ENCODE results near the gene CFAP410.

CFAP410 gene

DNA sequence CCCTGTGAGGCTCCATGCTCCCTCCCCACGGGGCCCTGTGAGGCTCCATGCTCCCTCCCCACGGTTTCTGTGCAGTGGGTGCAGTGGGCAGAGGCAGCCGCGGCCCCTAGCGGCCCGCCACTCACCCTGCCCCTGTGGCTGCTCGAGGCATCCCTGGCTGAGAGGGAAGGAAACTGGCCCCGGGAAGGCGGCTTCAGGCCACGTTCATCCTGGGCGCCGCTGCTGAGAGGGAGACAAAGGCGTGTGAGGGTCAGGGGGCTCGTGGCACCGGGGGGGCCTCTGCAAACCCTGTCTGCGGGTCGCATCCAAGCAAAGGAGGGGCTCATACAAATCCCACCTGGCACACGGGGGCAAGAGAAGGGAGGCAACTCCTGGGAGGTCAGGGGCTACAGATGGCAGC is 8.5 kb downstream of the CFAP410 start:
- no peak for DNase-seq (ENCODE audit: low read depth in 2 of 2)

- no peak for DNase-seq (ENCODE audit: low read depth in 2 of 2)
Measured at GRCh38 chr21:44329971-44330681, 9.1 kb downstream of the CFAP410 start.

DNA sequence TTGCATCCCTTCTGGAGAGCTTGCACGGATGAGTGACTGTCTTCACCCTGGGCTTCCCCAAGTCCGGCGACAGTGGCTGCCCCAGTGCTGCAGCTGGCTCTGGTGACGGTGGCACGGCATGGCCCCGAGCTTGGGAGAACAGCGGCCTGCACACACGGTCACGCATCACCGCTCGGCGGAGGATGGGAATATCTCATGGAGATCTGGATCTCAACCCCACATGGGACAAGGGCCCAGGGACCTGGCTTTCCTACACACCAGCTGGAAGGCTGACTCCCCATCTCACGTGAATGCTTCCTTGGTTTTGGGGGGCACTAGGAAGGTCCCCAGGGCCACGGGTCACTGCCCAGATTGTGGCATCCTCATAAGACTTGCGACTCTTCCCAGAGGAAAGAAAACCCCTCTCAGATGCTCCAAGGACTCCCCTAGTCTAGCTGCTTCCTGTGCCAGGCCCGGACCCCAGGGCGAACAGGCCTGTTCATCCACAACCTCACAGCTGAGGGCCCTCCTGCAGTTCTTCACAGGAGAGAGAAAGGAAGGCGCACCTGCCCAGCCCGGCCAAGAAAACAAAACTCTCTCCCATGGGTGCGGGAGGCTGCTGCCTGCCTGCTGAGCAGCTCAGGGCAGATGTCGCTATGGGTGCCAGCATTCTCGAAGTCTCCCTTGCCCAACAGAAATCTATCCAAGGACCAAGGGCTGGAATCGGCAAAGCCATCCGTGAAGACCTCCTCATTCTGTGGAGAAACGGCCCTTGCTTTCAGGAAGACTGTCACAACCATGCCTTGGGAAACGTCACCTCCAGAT is 9.9 kb downstream of the CFAP410 start:
- no peak for DNase-seq (ENCODE audit: low read depth in 2 of 2)

- no peak for DNase-seq (ENCODE audit: low read depth in 2 of 2)
Measured at GRCh38 chr21:44328242-44328895, 10.8 kb downstream of the CFAP410 start.

GRCh38 chr21:44327603-44327974 is 11.6 kb downstream of the CFAP410 start:
- DNase-seq (ENCODE audit: low read depth in 2 of 2) = no peak

DNA sequence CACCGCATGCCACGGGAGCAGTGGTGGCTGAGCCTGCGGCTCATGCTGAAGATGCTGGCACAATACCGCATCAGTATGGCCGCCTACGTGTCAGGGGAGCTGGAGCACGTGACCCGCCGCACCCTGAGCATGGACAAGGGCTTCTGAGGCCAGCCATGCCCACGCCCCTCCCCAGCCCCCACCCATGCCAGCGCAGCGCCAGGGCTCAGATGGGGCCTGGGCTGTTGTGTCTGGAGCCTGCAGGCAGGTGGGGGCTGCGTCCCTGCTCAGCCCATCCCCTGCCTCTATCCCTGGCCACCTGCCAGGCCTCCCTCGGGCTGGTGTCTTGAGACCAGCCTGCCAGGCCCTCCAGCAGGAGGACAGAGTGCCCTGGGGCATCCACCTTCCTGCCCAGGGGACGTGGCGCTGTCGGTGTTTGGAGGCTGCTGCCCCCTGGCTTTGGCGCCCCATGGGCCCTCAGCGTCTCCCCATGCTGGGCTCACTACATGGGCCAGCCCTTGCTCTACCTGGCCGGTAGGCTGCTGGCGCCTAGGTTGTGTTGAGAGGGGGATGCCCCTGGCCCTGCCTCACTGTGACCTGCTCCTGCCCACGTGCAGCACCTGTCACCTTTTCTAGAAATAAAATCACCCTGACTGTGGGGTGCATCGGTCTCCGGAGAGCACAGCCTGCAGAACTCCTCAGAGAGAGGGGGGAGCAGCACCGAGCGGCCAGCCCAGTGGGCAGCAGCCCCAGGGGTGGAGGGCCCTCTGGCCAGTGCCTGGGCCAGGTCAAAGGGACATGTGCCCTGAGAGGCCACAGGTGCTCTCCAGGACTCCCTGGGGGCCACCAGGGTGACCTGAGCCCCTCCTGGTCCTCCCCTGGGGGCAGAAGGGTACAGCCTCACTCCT is 12.2 kb downstream of the CFAP410 start:
- DNase-seq (ENCODE audit: low read depth in 2 of 2) = no peak

DNA sequence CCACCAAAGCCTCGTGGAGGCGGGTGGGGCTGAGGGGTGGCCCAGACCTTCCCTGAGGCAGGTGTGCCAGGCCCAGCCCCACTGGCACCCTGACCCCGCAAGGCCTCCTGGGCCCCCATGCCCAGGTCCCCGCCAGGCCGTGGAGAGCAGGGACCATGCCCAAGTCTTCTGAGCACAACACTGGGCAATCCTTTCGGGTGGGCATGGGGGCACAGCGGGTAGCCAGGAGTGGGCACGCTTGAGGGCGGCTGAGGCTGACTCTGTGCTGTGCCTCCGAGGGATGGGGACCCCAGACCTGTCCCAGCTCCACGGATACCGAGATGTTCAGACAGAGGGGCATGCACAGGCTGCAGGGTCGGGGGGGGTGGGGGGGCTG is 12.9 kb downstream of the CFAP410 start:
- DNase-seq (ENCODE audit: low read depth in 2 of 2) = no peak

DNA sequence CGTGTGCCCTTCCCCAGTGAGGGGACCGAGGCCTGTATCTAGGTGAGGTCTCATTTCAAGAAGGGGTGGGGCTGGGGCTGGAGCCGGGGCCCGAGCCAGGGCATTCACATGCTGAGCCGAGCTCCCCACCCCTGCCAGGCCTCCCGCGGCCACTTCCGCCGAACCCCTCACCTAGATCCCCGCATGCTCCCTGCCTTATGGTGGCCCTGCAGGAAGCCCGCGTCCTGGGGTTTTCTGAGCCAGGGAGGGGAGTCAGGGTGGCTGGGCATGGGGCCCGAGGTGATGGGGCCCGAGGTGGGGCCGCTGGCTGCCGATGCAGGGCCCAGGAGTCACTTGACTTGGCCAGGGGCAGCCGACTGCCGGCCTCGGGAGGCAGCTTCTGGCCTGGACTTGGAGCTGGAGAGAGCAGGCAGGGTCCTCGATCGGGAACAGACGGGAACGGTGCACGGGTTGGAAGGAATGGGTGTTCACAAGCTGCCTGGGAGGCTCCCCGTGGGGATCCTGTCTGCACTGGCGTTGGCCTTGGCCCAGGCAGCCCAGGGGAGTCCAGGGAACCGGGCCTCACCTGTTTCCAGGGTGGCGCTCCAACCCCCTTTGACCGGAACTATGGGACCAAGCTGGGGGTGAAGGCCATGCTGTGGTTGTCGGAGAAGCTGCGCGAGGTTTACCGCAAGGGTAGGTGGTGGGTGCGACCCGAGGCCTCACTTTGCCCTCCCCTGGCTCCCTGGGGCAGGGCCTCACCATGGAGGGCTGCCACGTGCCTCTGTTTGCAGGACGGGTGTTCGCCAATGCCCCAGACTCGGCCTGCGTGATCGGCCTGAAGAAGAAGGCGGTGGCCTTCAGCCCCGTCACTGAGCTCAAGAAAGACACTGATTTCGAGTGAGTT is 13.6 kb downstream of the CFAP410 start:
- no peak for DNase-seq (ENCODE audit: low read depth in 2 of 2)

DNA sequence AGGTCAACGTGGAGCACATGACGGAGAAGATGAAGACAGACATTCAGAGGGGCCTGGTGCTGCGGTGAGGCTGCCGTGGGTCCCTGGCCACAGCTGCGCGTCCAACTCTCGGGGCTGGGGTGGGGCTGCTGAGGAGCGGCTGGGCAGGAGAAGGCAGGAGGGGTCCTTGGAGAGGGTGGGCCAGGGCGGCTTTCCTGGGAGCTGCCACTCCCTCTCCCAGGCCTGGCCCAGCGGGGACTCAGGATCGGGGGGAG is 14.4 kb downstream of the CFAP410 start:
- DNase-seq (ENCODE audit: low read depth in 2 of 2) = no peak

- DNase-seq (ENCODE audit: low read depth in 2 of 2) = no peak
Measured at GRCh38 chr21:44324106-44324853, 14.9 kb downstream of the CFAP410 start.

DNA sequence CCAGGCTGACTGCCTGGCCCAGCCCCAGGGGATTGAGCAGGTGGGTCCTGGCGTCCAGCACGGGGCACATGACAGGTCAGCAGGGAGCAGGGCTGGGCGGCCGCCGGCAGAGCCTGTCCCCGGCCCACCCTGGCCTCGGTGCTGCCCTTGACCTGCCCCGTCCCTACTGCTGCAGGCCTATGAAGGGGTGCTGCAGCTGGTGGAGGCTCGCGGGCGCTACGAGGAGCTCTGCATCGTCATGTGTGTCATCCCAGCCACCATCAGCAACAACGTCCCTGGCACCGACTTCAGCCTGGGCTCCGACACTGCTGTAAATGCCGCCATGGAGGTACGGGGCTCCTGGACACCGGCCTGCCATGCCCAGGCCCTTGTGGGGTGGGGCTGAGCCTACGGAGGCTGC is 15.6 kb downstream of the CFAP410 start:
- DNase-seq (ENCODE audit: low read depth in 2 of 2) = no peak

DNA sequence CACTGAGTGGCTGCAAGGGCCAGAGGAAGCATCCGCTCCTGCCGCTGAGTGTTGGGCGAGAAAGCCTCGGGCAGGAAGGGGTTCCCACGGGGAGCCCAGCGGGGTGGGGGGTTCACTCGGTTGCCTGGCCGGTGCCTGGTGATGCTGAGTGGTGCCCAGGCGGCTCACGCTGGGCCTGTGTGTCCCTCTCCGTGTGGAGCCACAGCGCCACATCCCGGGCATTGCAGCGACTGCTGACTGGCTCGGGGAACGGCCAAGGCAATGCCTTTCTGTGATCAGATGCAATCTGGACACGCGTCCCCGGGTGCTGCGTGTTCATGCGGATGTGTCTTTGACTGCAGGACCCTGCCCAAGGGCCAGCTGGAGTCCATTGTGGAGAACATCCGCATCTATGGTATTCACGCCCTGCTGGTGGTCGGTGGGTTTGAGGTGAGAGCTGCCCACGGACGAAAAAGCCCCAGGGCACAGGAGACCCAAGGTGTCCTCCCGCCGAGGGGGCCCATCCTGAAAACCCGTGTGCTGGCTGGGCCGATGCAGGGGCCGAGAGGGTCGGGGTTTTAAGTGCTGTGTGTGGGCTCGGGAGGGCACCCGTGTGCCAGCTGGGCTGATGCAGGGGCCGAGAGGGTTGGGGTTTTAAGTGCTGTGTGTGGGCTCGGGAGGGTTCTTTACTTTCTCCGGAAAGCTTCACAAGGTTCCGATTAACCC is 16.4 kb downstream of the CFAP410 start:
- DNase-seq (ENCODE audit: low read depth in 2 of 2) = no peak

DNA sequence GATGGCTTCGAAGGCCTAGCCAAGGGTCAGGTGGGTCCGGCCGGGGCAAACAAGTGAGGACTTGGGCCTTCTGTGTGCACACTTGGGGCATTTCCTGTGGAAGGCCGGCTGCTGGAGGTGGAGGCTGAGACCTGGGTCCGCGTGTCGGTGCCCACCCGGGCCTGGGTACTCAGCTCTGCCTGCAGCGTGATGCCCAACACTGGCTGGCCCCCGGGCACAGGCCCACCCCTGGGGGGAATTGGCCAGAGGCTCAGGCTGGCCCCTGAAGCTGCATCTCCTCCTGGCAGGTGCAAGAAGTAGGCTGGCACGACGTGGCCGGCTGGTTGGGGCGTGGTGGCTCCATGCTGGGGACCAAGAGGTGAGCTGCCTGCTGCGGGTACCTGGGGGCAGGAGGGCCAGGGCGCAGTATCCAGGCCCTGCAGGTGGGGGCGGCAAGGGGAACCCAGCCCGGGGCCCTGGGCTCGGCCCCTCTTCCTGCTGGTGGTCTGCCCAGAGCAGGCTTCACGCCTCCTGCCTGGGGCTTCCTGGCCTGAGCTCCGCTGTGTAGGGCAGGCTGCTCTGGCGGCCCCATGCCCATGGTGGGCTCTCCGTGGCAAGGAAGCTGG is 17.2 kb downstream of the CFAP410 start:
- no peak for DNase-seq (ENCODE audit: low read depth in 2 of 2)

DNA sequence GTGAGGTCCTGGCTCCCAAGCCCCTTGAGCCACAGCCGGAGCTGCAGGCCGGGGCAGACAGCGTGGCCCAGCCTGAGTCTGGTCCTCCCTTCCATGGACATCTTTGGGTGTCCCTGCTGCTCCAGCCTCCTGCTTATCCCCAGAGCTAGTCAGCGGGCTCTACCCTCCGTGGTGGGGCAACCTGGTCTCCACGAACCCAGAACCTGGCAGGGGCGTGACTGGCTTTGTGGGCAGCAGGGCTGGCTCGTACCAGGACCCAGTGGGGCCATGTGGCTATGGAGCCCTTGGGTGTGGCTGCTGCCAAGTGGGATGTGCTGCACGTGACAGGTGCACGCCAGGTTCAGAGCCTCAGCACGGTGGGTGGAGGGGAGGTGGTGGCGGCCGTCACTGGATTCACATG is 18.3 kb downstream of the CFAP410 start:
- no peak for DNase-seq (ENCODE audit: low read depth in 2 of 2)

GRCh38 chr21:44319407-44320065 is 19.7 kb downstream of the CFAP410 start:
- no peak for DNase-seq (ENCODE audit: low read depth in 2 of 2)

DNA sequence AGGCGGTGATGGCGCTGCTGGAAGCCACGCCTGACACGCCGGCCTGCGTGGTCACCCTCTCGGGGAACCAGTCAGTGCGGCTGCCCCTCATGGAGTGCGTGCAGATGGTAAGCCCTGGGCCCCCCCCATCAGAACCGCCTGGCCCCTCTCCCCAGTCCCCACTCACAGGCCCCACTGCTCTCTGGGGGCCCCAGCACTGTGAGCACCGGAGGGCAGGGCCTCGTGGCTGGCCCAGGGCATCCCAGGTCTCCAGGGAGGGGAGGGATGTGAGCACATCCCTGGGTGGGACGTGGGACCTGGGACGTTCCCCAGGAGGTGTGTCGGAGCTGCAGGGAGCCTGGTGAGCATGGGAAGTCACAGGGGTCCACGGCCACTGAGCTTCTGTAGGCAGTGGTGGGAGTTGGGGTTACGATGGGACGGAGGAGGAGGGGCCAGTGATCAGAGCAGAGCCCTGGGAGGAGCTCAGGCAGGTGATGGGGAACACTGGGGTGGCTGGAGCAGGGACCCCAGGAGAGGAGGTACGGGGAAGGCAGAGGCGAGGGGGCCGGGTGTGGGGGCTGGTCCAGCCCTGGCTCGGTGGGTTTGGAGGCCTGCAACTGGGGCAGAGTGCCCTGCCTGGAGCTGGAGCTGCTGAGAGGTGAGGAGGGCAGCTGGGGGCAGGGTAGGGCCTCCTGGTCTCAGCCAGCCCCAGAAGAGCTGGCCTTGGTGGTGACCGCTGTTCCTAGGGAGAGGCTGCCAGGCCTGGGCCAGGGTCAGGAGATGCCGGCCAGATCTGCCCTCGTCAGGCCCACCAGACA is 20.5 kb downstream of the CFAP410 start:
- DNase-seq (ENCODE audit: low read depth in 2 of 2) = no peak

GRCh38 chr21:44317871-44318270 is 21.3 kb downstream of the CFAP410 start:
- DNase-seq (ENCODE audit: low read depth in 2 of 2) = no peak

DNA sequence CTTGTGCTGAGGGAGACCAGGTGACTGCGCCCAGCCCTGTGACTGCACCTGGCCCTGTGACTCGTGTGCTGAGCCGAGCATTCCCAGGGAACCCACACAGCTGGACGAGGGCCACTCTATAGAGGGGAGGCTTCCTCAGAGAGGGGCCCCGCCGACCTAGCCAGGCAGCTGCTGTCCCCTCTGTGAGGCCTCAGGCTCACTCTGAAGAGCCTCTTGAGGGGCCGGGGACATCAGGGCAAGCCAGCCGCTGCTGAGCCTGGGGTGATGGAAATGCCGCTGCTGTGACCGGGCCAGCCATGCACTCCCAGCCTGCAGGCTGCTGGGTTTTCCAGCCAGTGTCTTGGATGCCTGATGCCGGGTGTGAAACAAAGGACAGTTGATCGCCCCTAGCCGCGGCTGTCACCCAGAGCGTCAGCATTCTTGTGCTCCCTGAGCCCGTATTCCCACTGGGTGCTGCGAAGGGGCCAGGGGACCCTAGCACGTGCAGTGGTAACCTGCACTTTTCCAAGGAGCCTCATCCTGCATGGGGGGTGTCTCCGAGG is 21.9 kb downstream of the CFAP410 start:
- no peak for DNase-seq (ENCODE audit: low read depth in 2 of 2)

All from stimulated activated CD4-positive, alpha-beta T cell treated with anti-CD3 and anti-CD28 coated beads, Interleukin-15, amount 100 ng/mL, for 48 hours (primary cell).